ENCODE results near the gene CEACAM1.
"Not testable (repeated sequence)": the region's sequence is repeated elsewhere in the genome, so short reads cannot be mapped to it uniquely, and the experiment has no call there.

The CEACAM1 gene

GRCh38 chr19:42472402-42473147, 55.7 kb downstream of the CEACAM1 start:
- DNase-seq: no peak

GRCh38 chr19:42471554-42472249, 56.6 kb downstream of the CEACAM1 start:
- DNase-seq: no peak

GRCh38 chr19:42469311-42470235, 58.7 kb downstream of the CEACAM1 start:
- DNase-seq: no peak

DNA sequence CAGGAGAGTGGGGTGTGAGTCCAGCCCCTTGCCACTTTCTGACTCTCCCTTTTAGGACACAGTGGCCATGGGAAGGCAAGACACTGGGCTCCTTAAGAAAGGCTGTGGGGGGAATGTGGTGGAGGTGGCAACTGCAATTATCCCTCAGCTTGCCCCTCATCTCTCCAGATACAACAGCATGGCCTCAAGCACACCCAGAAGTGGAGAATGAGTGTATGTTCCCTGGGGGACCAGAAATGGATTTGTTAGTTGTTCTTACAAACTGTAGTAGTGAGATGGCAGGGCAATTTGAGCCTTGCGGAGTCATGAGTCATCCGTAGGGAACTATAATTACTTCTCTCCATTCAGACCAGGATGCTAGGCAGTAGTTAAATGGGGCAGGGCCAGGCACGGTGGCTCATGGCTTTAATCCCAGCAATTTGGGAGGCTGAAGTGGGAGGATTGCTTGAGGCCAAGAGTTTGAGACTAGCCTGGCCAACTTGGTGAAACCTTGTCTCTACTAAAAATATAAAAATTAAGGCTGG, 59.9 kb downstream of the CEACAM1 start:
- DNase-seq: no peak

- DNase-seq: no peak
Observed at GRCh38 chr19:42467183-42467760, 61.0 kb downstream of the CEACAM1 start.

DNA sequence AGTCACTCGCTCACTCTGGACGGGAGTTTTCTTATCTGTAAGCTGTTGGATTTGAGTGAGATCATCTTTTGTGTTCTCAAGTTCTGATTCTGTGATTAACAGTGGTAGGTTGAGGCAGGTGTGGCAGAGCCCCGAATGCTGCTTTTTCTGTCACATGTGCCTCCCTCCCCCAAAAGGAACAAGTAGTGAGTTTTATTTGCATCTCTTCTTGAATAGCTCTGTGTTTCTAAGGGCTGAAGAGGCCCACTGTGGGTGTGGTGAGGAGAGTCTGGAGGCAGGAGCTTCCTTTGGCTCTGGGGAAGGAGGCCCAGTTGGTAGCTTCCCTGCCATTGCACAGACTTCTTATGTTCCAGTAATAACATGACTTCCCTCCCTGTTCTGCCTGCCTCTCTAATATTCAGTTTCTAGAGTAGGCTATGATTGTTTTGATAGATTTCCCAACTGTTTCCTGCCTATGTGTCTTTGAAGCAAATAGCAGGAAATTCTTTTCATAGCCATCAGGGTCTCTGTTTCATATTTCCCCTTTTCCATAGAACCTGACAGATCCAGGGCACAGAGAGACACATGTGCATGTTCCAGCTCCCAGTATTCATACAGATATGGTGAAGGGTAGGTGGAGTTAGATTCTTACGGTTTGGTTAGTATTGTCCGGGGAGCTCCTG, 61.6 kb downstream of the CEACAM1 start:
- DNase-seq: no peak

DNA sequence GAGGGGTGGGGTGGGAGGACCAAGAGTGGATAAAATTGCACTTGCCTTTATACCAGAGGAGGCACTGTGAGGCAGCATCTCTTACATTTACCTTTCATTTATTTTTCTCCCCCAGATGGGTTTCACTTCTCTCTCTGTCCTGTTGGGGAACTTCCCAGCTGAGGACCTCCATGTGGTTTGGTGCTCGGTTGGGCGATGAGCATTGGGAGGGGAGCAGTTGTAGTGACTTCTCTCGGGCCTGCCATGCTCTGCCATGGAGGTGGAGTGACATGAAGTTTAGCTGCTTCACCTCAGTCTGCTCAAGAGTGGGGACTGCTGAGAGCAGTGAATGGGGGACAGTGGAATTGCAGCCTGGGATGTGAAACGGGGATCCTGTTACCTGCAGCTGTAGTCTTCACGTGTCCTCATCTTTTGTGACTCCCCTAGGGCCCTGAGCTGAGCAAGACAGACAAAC, 62.4 kb downstream of the CEACAM1 start:
- no peak for DNase-seq

DNA sequence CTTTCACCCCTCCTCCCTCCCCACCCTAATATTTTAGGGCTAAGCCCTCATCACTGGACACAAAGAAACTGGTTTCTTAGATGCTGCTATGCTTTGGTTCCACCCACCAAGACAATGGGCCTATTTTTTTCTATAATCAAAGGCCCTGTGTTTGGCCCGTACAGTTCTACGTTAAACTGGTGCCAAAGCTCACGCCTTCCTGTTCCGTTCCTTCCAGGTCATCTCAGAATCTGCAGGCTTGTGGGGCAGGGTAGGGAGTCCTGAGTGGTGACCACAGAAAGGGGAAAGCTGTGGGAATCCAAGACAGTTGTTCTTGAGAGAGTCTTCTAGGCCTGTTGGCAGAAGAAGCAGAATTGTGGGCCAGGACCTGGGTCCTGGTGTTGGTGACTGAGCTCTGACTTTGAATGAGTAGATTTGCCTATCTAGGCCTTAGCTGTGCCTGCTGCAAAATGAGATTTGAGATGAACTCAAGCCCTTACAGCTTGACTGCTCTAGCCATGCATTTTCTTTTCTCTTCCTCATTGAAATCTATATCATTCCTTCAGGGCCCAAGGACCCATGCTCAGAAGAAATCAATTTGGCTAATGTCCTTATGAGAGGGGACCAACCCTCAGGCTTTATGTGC, 66.5 kb downstream of the CEACAM1 start:
- no peak for DNase-seq

- DNase-seq: not testable (repeated sequence)
Observed at GRCh38 chr19:42461231-42461630, 67.0 kb downstream of the CEACAM1 start.

GRCh38 chr19:42459926-42460325, 68.4 kb downstream of the CEACAM1 start:
- DNase-seq: no peak
